DMS153 (cell line): ENCODE results near the gene MAP4K4.

Experiments
- DNase-seq: peaks from one replicate; lab custom pipeline; 2025; lab: John Stamatoyannopoulos, UW

The MAP4K4 gene

GRCh38 chr2:101697124-101698013 is at the start of gene MAP4K4:
MAP4K4 (plus strand) TSS chr2:101697707; CDS start chr2:101698081, 374 bp downstream.
- DNase-seq: peak; percentile 40

- no peak for DNase-seq
These were observed 44.0 kb upstream of the MAP4K4 start for GRCh38 chr2:101653469-101653868.

- DNase-seq: no peak
These were observed 41.6 kb upstream of the MAP4K4 start for GRCh38 chr2:101655702-101656422.

GRCh38 chr2:101657787-101658186 is 39.7 kb upstream of the MAP4K4 start:
- DNase-seq: no peak

GRCh38 chr2:101658387-101658786 is 39.1 kb upstream of the MAP4K4 start:
- DNase-seq: no peak

GRCh38 chr2:101665312-101665711 is 32.2 kb upstream of the MAP4K4 start:
- no peak for DNase-seq

GRCh38 chr2:101667823-101668222 is 29.7 kb upstream of the MAP4K4 start:
- DNase-seq: no peak

GRCh38 chr2:101672047-101672446 is 25.5 kb upstream of the MAP4K4 start:
- DNase-seq: no peak

- no peak for DNase-seq
These were observed 23.6 kb upstream of the MAP4K4 start for GRCh38 chr2:101673920-101674319.

GRCh38 chr2:101675512-101675911 is 22.0 kb upstream of the MAP4K4 start:
- no peak for DNase-seq

- no peak for DNase-seq
These were observed 20.8 kb upstream of the MAP4K4 start for GRCh38 chr2:101676674-101677073.

- DNase-seq: no peak
These were observed 19.8 kb upstream of the MAP4K4 start for GRCh38 chr2:101677658-101678057.

GRCh38 chr2:101678379-101678778 is 19.1 kb upstream of the MAP4K4 start:
- DNase-seq: no peak

- no peak for DNase-seq
These were observed 18.3 kb upstream of the MAP4K4 start for GRCh38 chr2:101679037-101679726.

GRCh38 chr2:101679801-101680487 is 17.6 kb upstream of the MAP4K4 start:
- no peak for DNase-seq

GRCh38 chr2:101682311-101682710 is 15.2 kb upstream of the MAP4K4 start:
- no peak for DNase-seq

- DNase-seq: no peak
These were observed 13.2 kb upstream of the MAP4K4 start for GRCh38 chr2:101684313-101684712.

GRCh38 chr2:101688261-101688660 is 9.2 kb upstream of the MAP4K4 start:
- no peak for DNase-seq

GRCh38 chr2:101689114-101689825 is 8.2 kb upstream of the MAP4K4 start:
- no peak for DNase-seq

- DNase-seq: no peak
These were observed 6.9 kb upstream of the MAP4K4 start for GRCh38 chr2:101690547-101691152.

- no peak for DNase-seq
These were observed 5.5 kb upstream of the MAP4K4 start for GRCh38 chr2:101692041-101692440.
